SU-DHL-6 (cell line): ENCODE measurements around the gene SIAH2.

ENCODE experiments used
- H2AFZ ChIP-seq: fragments of 200-600 bp; sonication (generic); 2 replicates; pipeline ENCODE4 v1.6.1; 2014; ENCODE audit warnings: low read depth, mild to moderate bottlenecking, moderate library complexity, mixed read lengths, antibody characterized with exemption, low read length; ENCODE audit not compliant: severe bottlenecking
- H3F3A ChIP-seq: fragments of 200-600 bp; shearing (Covaris generic); 2 replicates; pipeline ENCODE4 v1.6.0; 2016; ENCODE audit warnings: antibody characterized with exemption, mild to moderate bottlenecking; ENCODE audit not compliant: insufficient read depth
- H3K27ac ChIP-seq: fragments of 200-600 bp; sonication (generic); 2 replicates; pipeline ENCODE4 v1.5.1; 2016; ENCODE audit warnings: low read depth, mild to moderate bottlenecking, low read length, moderate library complexity, mixed read lengths
- H3K27me3 ChIP-seq: fragments of 200-600 bp; sonication (generic), shearing (Covaris generic); 2 replicates; pipeline ENCODE4 v1.6.0; 2014; ENCODE audit warnings: mild to moderate bottlenecking, low read length
- H3K36me3 ChIP-seq: fragments of 200-600 bp; sonication (generic); 2 replicates; pipeline ENCODE4 v1.6.1; 2014; ENCODE audit warnings: mild to moderate bottlenecking, low read length, mixed read lengths
- H3K4me2 ChIP-seq: fragments of 300-600, 200-600 bp; shearing (Covaris generic), sonication (generic); 2 replicates; pipeline ENCODE4 v1.6.0; 2014; ENCODE audit warnings: low read length, low read depth, mild to moderate bottlenecking; ENCODE audit not compliant: poor library complexity, severe bottlenecking
- H3K4me3 ChIP-seq: fragments of 200-600 bp; sonication (generic); 2 replicates; pipeline ENCODE4 v1.5.1; 2014; ENCODE audit warnings: antibody characterized with exemption, low read length, mild to moderate bottlenecking, mixed read lengths; ENCODE audit not compliant: insufficient read depth, poor library complexity, severe bottlenecking
- H3K79me2 ChIP-seq: fragments of 200-600 bp; sonication (generic); 2 replicates; pipeline ENCODE4 v1.6.1; 2014; ENCODE audit warnings: mild to moderate bottlenecking, low read length, moderate library complexity; ENCODE audit not compliant: insufficient read depth
- H3K9ac ChIP-seq: fragments of 200-600 bp; sonication (generic); 2 replicates; pipeline ENCODE4 v1.7.0; 2014; ENCODE audit warnings: mild to moderate bottlenecking, low read length
- H3K9me2 ChIP-seq: fragments of 200-600 bp; sonication (generic); replicated peaks from 2 replicates; pipeline ENCODE4 v1.6.1; 2014; ENCODE audit warnings: low read length; ENCODE audit not compliant: insufficient read depth
- H3K9me3 ChIP-seq: fragments of 200-600 bp; sonication (generic); 2 replicates; pipeline ENCODE4 v1.6.1; 2014; ENCODE audit warnings: low read length, mixed read lengths; ENCODE audit not compliant: insufficient read depth
- H4K20me1 ChIP-seq: fragments of 200-600 bp; sonication (generic); 2 replicates; pipeline ENCODE4 v1.6.1; 2014; ENCODE audit warnings: low read depth, mild to moderate bottlenecking, antibody characterized with exemption, low read length, moderate library complexity, mixed read lengths
- CTCF ChIP-seq: fragments of 200-600 bp; sonication (generic); IDR thresholded peaks from one replicate; pipeline ENCODE4 v1.5.1; 2017; ENCODE audit warnings: antibody characterized with exemption, mild to moderate bottlenecking, low read length, moderate library complexity; ENCODE audit not compliant: insufficient read depth, poor library complexity, severe bottlenecking
- EZH2phosphoT487 ChIP-seq: fragments of 200-600 bp; sonication (generic), shearing (Covaris generic); conservative IDR thresholded peaks from 2 replicates; pipeline ENCODE4 v1.6.1; 2018; ENCODE audit warnings: mild to moderate bottlenecking, antibody characterized with exemption, low read length, moderate library complexity, mixed read lengths

SIAH2 gene

GRCh38 chr3:150725548-150725947 lies 37.4 kb downstream of the SIAH2 start:
- Histone ChIP-seq H3K9me3 (no peaks in the 10 kb centered on the region), H2AFZ (no peak overlapping the region), H3K4me3 (no peak overlapping the region), H4K20me1 (no peaks in the 10 kb centered on the region), H3K27ac (no peak overlapping the region), H3K9ac (no peak overlapping the region), H3K36me3 (no peaks in the 10 kb centered on the region), H3K9me2 (no peaks in the 10 kb centered on the region), H3K79me2 (no peaks in the 10 kb centered on the region), H3K4me2 (no peak overlapping the region), H3F3A (no peaks in the 10 kb centered on the region), H3K27me3 (no peaks in the 10 kb centered on the region)
- TF ChIP-seq CTCF = no peak

- H3K27ac ChIP-seq = no peak overlapping the region
- no peaks in the 10 kb centered on the region for H4K20me1 ChIP-seq
- no peaks in the 10 kb centered on the region for H3K79me2 ChIP-seq
- H3F3A ChIP-seq = no peaks in the 10 kb centered on the region
- no peak overlapping the region for H3K4me2 ChIP-seq
- H3K9me3 ChIP-seq = no peaks in the 10 kb centered on the region
- no peaks in the 10 kb centered on the region for H3K36me3 ChIP-seq
- H3K4me3 ChIP-seq = no peak overlapping the region
- no peak overlapping the region for H3K9ac ChIP-seq
- H3K9me2 ChIP-seq = no peaks in the 10 kb centered on the region
- no peak overlapping the region for H2AFZ ChIP-seq
- TF ChIP-seq CTCF = no peak
- no peak for TF ChIP-seq EZH2phosphoT487
- no peaks in the 10 kb centered on the region for H3K27me3 ChIP-seq
Observed at GRCh38 chr3:150723946-150724345, 39.0 kb downstream of the SIAH2 start.

GRCh38 chr3:150722267-150722666 lies 40.7 kb downstream of the SIAH2 start:
- Histone ChIP-seq H3K27me3 (no peaks in the 10 kb centered on the region), H3K4me3 (no peak overlapping the region), H3K9me2 (no peaks in the 10 kb centered on the region), H4K20me1 (no peaks in the 10 kb centered on the region), H3K9me3 (no peaks in the 10 kb centered on the region), H3K79me2 (no peaks in the 10 kb centered on the region), H3K4me2 (no peak overlapping the region), H3K36me3 (no peaks in the 10 kb centered on the region), H3K27ac (no peak overlapping the region), H3K9ac (no peak overlapping the region), H3F3A (no peaks in the 10 kb centered on the region), H2AFZ (no peak overlapping the region)
- no peak for TF ChIP-seq EZH2phosphoT487
- TF ChIP-seq CTCF = no peak
